HUDEP-2 (cell line): Measurements from ENCODE around the gene TMEM86B.

Source experiments
- DNase-seq, 76 experiments: peaks; one replicate each; lab custom pipeline; 2025; ENCODE audit not compliant: unreplicated experiment in 76 of 76; lab: John Stamatoyannopoulos, UW

The TMEM86B gene

GRCh38 chr19:55257461-55258420 lies 29.2 kb upstream of the TMEM86B start:
- DNase-seq, result peak in 21 of 76 experiments; percentile 18 to 43 (median 31)

- DNase-seq, result peak in 13 of 76 experiments; percentile 22 to 48 (median 30)
Observed at GRCh38 chr19:55256562-55257460, 28.2 kb upstream of the TMEM86B start.

GRCh38 chr19:55255618-55256423 lies 27.3 kb upstream of the TMEM86B start:
- DNase-seq, result peak in 12 of 76 experiments; percentile 10 to 51 (median 28)

GRCh38 chr19:55254625-55254977 lies 26.0 kb upstream of the TMEM86B start:
- DNase-seq, result no peak

- peak in 9 of 76 experiments; percentile 12 to 45 (median 27) for DNase-seq
Observed at GRCh38 chr19:55253842-55254624, 25.5 kb upstream of the TMEM86B start.

- DNase-seq, result no peak
Observed at GRCh38 chr19:55252760-55253663, 24.4 kb upstream of the TMEM86B start.

- peak in 53 of 76 experiments; percentile 17 to 72 (median 42) for DNase-seq
Observed at GRCh38 chr19:55251341-55252081, 22.9 kb upstream of the TMEM86B start.

- no peak for DNase-seq
Observed at GRCh38 chr19:55250262-55251036, 21.9 kb upstream of the TMEM86B start.

- DNase-seq, result no peak
Observed at GRCh38 chr19:55249841-55250240, 21.3 kb upstream of the TMEM86B start.

- DNase-seq, result no peak
Observed at GRCh38 chr19:55248704-55249103, 20.1 kb upstream of the TMEM86B start.

- no peak for DNase-seq
Observed at GRCh38 chr19:55248166-55248675, 19.7 kb upstream of the TMEM86B start.

- DNase-seq, result peak in 1 of 76 experiments; percentile 18
Observed at GRCh38 chr19:55247621-55248099, 19.1 kb upstream of the TMEM86B start.

- no peak for DNase-seq
Observed at GRCh38 chr19:55246462-55247451, 18.2 kb upstream of the TMEM86B start.

- no peak for DNase-seq
Observed at GRCh38 chr19:55245236-55245904, 16.8 kb upstream of the TMEM86B start.
